A549 (cell line): ENCODE results near the gene SCN9A. TPM values are rescaled to one million over a fixed set of nuclear protein-coding genes. Genes with fewer than 3 reads are reported as not detected.
A peak's percentile ranks its signal among the peaks of the same experiment; 100 is the strongest.

ENCODE experiments used
- ATAC-seq, 2 experiments: fragments of 200-7000 bp in 1 of 2; fragments of >200 bp in 1 of 2; cut with Nextera tagmentation in 1 of 2; cut with Tn5 transposase in 1 of 2; 3 replicates each; pipeline versions ENCODE4 v1.8.0 to v1.9.1; 2018 to 2020; ENCODE audit warnings: mild to moderate bottlenecking in 1 of 2, moderate library complexity in 1 of 2
- CTCF ChIA-PET: fragments of 300-600 bp; sonication (Branson Sonifier 250); formaldehyde crosslinking; extraction: SDS; loops from one replicate; lab custom pipeline; 2021; ENCODE audit warnings: antibody characterized with exemption, inconsistent platforms; lab: Yijun Ruan, JAX
- POLR2A ChIA-PET: fragments of 350-600 bp; formaldehyde crosslinking; extraction: SDS; loops from one replicate; lab custom pipeline; 2021; ENCODE audit warnings: antibody characterized with exemption, inconsistent platforms; lab: Yijun Ruan, JAX
- DNase-seq, 2 experiments: peaks; one replicate each; pipeline versions ENCODE4 v3.0.0 to v3.0.0-alpha.2; 2011 to 2016; ENCODE audit warnings: low read depth in 1 of 2, low spot score in 1 of 2
- FAIRE-seq: peaks from 2 replicates; lab custom pipeline; 2011; peaks lifted over from hg19 to GRCh38; lab: Jason Lieb, UNC
- H3K27ac ChIP-seq, 2 experiments: fragments of >200 bp; sonication (Bioruptor Twin); formaldehyde crosslinking; 3 replicates each; pipeline ENCODE4 v1.5.1; 2016 to 2017
- H3K4me1 ChIP-seq: fragments of >200 bp; sonication (Bioruptor Twin); formaldehyde crosslinking; 3 replicates; pipeline ENCODE4 v1.6.1; 2016
- H3K4me2 ChIP-seq: fragments of >200 bp; sonication (Bioruptor Twin); formaldehyde crosslinking; 3 replicates; pipeline ENCODE4 v1.6.1; 2016
- H3K4me3 ChIP-seq: fragments of >200 bp; sonication (Bioruptor Twin); formaldehyde crosslinking; 3 replicates; pipeline ENCODE4 v1.5.1; 2016
- H3K9me3 ChIP-seq: fragments of >200 bp; sonication (Bioruptor Twin); formaldehyde crosslinking; 3 replicates; pipeline ENCODE4 v1.6.1; 2016
- CBX8 ChIP-seq: fragments of 200-600 bp; sonication (generic); IDR thresholded peaks from 2 replicates; pipeline ENCODE4 v1.6.1; 2016
- CEBPB ChIP-seq, 2 experiments: fragments of >200 bp in 1 of 2; sonication (Bioruptor Twin) in 1 of 2; formaldehyde crosslinking in 1 of 2; IDR thresholded peaks; 2 replicates each; pipeline ENCODE4 v1.6.1; 2012 to 2016
- EP300 ChIP-seq, 2 experiments: fragments of >200 bp; sonication (Bioruptor Twin); formaldehyde crosslinking; IDR thresholded peaks; 2 replicates in 1 of 2; 3 replicates in 1 of 2; pipeline ENCODE4 v1.6.1; 2016 to 2017
- GATA3 ChIP-seq: IDR thresholded peaks from 2 replicates; pipeline ENCODE4 v1.6.1; 2012; ENCODE audit warnings: borderline replicate concordance
- HOXA7 ChIP-seq: fragments of 250-450 bp; sonication (Bioruptor Pico); IDR thresholded peaks from 2 replicates; pipeline ENCODE4 v1.5.0; 2020; ENCODE audit warnings: mild to moderate bottlenecking, moderate library complexity
- MAFK ChIP-seq: fragments of 450-650 bp; IDR thresholded peaks from 2 replicates; pipeline ENCODE4 v1.6.1; 2014; ENCODE audit not compliant: partially characterized antibody
- NR3C1 ChIP-seq: fragments of >200 bp; sonication (Bioruptor Twin); formaldehyde crosslinking; IDR thresholded peaks from 3 replicates; pipeline ENCODE4 v1.6.1; 2017
- POLR2A ChIP-seq: IDR thresholded peaks from 2 replicates; pipeline ENCODE4 v1.6.1; 2012; ENCODE audit warnings: mild to moderate bottlenecking, low read length
- POLR2AphosphoS2 ChIP-seq: conservative IDR thresholded peaks from 2 replicates; pipeline ENCODE4 v1.6.1; 2012; ENCODE audit warnings: low read length, improper control_type of control experiment, inconsistent platforms
- RAD21 ChIP-seq, 2 experiments: fragments of >200 bp in 1 of 2; sonication (Bioruptor Twin) in 1 of 2; formaldehyde crosslinking in 1 of 2; IDR thresholded peaks in 1 of 2; conservative IDR thresholded peaks in 1 of 2; 2 replicates in 1 of 2; 3 replicates in 1 of 2; pipeline ENCODE4 v1.6.1; 2012 to 2018; ENCODE audit warnings: inconsistent platforms in 1 of 2
- RARB ChIP-seq: fragments of 250-450 bp; sonication (Bioruptor Pico); IDR thresholded peaks from 2 replicates; pipeline ENCODE4 v1.8.0; 2021; ENCODE audit warnings: mild to moderate bottlenecking, moderate library complexity
- SMC3 ChIP-seq: fragments of >200 bp; sonication (Bioruptor Twin); formaldehyde crosslinking; IDR thresholded peaks from 3 replicates; pipeline ENCODE4 v1.6.1; 2018; ENCODE audit warnings: inconsistent platforms
- TFCP2L1 ChIP-seq: fragments of 250-450 bp; sonication (Bioruptor Pico); IDR thresholded peaks from 2 replicates; pipeline ENCODE4 v1.5.0; 2021; ENCODE audit warnings: mild to moderate bottlenecking
- ZSCAN20 ChIP-seq: fragments of 250-450 bp; sonication (Bioruptor Pico); IDR thresholded peaks from 2 replicates; pipeline ENCODE4 v1.8.0; 2022; ENCODE audit warnings: mild to moderate bottlenecking, moderate library complexity
- WGBS: methylation state at CpG from one replicate; pipeline ENCODE4 v1.1.6; 2017; ENCODE audit errors: missing lambda C conversion rate; 5-methylcytosine and 5-hydroxymethylcytosine counted together
- polyA plus RNA-seq, 4 experiments: library from polyadenylated mRNA; depleted of rRNA in 3 of 4; stranded (reverse); fragments of >200 nt; fragmentation: RNase III in 1 of 4; extraction: RNeasy Plus Mini Kit Qiagen cat#74134 plus additional on column Dnase treatment in 1 of 4; gene quantifications; 2 replicates in 3 of 4; 3 replicates in 1 of 4; pipeline ENCODE4 v1.2.3, GENCODE V29; 2011 to 2017
- TF ChIP-seq, protein P1 (sequence below): fragments of >200 bp; sonication (Bioruptor Twin); formaldehyde crosslinking; IDR thresholded peaks from 3 replicates; pipeline ENCODE4 v1.5.1; 2016

The SCN9A gene
- polyA plus RNA-seq, 2 of the 4 experiments (the other 2 are of a cell fraction): 7.7 to 23.6 TPM

DNA sequence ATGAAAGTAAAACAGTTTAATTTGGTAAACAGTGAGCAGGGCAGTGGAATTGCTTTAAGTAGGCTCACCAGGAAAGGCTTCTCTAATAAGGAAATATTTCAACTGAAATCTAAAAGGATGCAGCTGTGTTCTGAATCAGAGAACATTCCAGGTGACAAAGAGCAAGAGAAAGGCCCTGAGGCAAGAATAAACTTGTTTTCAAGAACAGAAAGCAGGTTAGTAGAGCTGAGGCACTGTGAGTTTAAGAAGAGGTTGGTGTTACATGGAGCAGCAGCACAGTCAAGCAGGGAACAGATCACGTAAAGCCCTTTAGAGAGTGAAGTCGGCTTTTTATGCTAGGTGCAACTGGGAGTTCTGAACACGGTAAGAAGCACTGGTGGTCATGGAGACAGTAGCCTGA, 191.0 kb downstream of the SCN9A start:
- H3K4me2 ChIP-seq: no peak overlapping the region
- H3K27ac ChIP-seq: no peak overlapping the region
- CTCF ChIA-PET: no interaction called here
- 76% methylated on average over 3 of the region's 3 CpGs for WGBS
- ATAC-seq (no peak), FAIRE-seq (no peak), DNase-seq (no peak)
- POLR2A ChIA-PET: no interaction called here
- H3K4me3 ChIP-seq: no peak overlapping the region
- TF ChIP-seq EP300 (IDR thresholded peaks at IDR 0.05): no peak
- H3K9me3 ChIP-seq: no peaks in the 10 kb centered on the region
- H3K4me1 ChIP-seq: no peaks in the 10 kb centered on the region

DNA sequence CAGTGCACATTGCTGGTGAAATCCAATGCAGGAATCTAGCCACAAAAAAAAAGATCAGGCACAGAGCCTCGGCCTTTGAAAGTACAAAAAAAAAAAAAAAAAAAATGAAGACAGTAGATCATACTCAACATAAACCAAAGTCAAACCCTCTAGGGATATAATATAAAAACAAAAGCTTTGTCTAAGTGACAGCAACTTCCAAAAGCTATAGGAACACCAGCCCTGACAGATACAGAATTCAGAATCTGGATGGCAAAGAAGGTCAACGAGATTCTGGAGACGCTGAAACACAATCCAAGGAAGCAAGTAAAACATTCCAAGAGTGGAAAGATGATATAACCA, 194.0 kb downstream of the SCN9A start:
- ATAC-seq (no peak), DNase-seq (no peak), FAIRE-seq (no peak)
- WGBS: 1% methylated on average over 3 of the region's 3 CpGs
- no peaks in the 10 kb centered on the region for H3K4me1 ChIP-seq
- ChIA-PET CTCF (interaction anchor here (0.6 to 2.9 kb wide), 10 partner anchors 8 to 1187 kb away, joined by 3 to 18 read pairs (median 3); no protein-coding TSS in a partner anchor), POLR2A (no interaction called here)
- TF ChIP-seq CEBPB (IDR thresholded peaks at IDR 0.05): no peak
- TF ChIP-seq POLR2AphosphoS2: no peak
- TF ChIP-seq NR3C1: no peak
- TF ChIP-seq ZSCAN20: no peak
- no peak for TF ChIP-seq HOXA7
- TF ChIP-seq, protein P1, sequence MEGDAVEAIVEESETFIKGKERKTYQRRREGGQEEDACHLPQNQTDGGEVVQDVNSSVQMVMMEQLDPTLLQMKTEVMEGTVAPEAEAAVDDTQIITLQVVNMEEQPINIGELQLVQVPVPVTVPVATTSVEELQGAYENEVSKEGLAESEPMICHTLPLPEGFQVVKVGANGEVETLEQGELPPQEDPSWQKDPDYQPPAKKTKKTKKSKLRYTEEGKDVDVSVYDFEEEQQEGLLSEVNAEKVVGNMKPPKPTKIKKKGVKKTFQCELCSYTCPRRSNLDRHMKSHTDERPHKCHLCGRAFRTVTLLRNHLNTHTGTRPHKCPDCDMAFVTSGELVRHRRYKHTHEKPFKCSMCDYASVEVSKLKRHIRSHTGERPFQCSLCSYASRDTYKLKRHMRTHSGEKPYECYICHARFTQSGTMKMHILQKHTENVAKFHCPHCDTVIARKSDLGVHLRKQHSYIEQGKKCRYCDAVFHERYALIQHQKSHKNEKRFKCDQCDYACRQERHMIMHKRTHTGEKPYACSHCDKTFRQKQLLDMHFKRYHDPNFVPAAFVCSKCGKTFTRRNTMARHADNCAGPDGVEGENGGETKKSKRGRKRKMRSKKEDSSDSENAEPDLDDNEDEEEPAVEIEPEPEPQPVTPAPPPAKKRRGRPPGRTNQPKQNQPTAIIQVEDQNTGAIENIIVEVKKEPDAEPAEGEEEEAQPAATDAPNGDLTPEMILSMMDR: peak; percentile 9; the same call in 1 of the 3 replicates
- TF ChIP-seq GATA3: no peak
- no peak overlapping the region for H3K4me2 ChIP-seq
- no peaks in the 10 kb centered on the region for H3K9me3 ChIP-seq
- no peak overlapping the region for H3K27ac ChIP-seq
- no peak overlapping the region for H3K4me3 ChIP-seq

DNA sequence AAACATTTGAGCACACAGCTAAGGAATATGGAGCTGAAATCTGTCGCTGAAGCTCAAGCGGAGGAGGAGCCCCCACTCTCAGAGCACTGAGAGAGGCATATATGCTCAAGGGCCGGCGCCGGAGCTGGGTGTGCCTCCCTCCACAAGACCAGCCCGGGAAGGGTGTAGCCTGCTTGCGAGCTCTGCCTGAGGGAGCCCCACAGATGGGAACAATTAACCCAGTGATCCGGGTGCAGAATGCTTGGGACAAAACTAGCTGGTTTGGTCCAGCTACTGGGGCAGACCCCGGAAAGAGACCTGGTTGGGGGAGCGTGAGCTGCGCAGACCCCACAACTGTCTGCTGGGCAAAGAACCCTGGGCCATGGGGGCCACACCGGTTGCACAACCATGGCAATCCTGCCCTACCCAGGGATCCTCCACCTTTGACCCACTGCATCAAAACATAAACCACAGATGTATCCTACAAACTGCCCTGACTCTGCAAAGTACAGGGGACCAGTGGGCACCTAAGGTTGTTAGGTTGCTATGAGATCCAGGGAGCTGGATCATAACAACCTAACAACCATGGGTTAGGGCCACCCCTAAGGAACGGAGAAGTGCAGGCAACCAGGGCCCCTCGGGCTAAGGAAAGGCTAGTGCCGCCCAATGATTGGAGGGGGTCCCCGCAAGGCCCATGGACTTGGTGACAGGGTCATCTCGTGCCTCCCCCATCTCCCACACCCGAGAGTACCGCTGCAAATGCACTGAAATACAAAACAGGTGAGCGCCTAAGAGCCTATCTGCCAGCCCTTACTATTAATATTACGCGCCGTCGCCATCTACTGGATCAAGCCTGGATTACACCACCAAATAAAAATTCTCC, 194.6 kb downstream of the SCN9A start:
- no peak overlapping the region for H3K27ac ChIP-seq
- peak overlapping the region; percentile 49; the same call in 2 of the 3 replicates for H3K4me2 ChIP-seq
- no peaks in the 10 kb centered on the region for H3K4me1 ChIP-seq
- no peaks in the 10 kb centered on the region for H3K9me3 ChIP-seq
- ChIA-PET POLR2A (no interaction called here), CTCF (interaction anchor here (0.7 to 2.9 kb wide), 15 partner anchors 8 to 340 kb away, joined by 3 to 18 read pairs (median 3); no protein-coding TSS in a partner anchor)
- FAIRE-seq (no peak), ATAC-seq (peak; percentile 82 to 95), DNase-seq (peak; percentile 10 to 45)
- TF ChIP-seq, protein P1: peak; percentile 57
- no peak for TF ChIP-seq TFCP2L1 (CRISPR knock-in tag)
- TF ChIP-seq MAFK: no peak
- TF ChIP-seq RAD21 (conservative IDR thresholded peaks at IDR 0.05 in 1 of 2, IDR thresholded peaks at IDR 0.05 in 1 of 2): peak; percentile 48 to 57; a peak in 4 of 5 replicates
- TF ChIP-seq SMC3: peak; percentile 25; the same call in 1 of the 3 replicates
- H3K4me3 ChIP-seq: no peak overlapping the region
- 26% methylated on average over 18 of the region's 24 CpGs for WGBS

DNA sequence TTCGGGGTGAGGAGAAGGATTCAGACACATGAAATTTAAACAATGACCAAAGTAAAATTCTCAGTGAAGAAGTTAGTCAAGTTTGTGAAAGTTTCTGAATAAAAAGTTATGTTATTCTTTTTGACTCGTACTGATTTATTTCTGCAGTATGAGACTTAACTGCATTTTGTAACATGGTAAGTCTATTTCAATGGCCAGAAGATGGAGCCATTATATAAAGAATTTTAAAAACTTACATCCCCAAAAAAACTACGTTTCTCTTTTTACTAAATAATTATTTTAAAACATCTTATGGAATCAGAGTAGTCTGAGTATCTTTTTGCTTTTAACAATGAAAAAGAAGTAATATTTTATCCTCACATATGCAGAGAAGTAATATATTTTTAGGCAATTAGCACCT, 196.5 kb downstream of the SCN9A start:
- FAIRE-seq: no peak
- TF ChIP-seq SMC3 (peak; percentile 46), CBX8 (no peak), POLR2A (no peak), RAD21 (conservative IDR thresholded peaks at IDR 0.05 in 1 of 2, IDR thresholded peaks at IDR 0.05 in 1 of 2) (peak; percentile 35 to 65; a peak in 4 of 5 replicates), RARB (CRISPR knock-in tag) (no peak)
- TF ChIP-seq, protein P1: peak; percentile 41; the same call in 2 of the 3 replicates
- 3% methylated on average over 3 of the region's 3 CpGs for WGBS
- H3K4me1 ChIP-seq: no peaks in the 10 kb centered on the region
- DNase-seq: no peak
- H3K27ac ChIP-seq: no peak overlapping the region
- H3K9me3 ChIP-seq: no peaks in the 10 kb centered on the region
- no peak overlapping the region for H3K4me2 ChIP-seq
- no peak for ATAC-seq
- no peak overlapping the region for H3K4me3 ChIP-seq
- CTCF ChIA-PET: interaction anchor here (1.0 kb wide), 1 partner anchor 16 kb away, joined by 3 read pairs; no protein-coding TSS in a partner anchor
- POLR2A ChIA-PET: no interaction called here
